PC-3 (cell line): ENCODE measurements around the gene MECR. TPM values are rescaled to one million over a fixed set of nuclear protein-coding genes. Genes with fewer than 3 reads are reported as not detected.

Experiments used
- ATAC-seq: fragments of 200-7000 bp; cut with Tn5 transposase; 2 replicates; pipeline ENCODE4 v1.9.1; 2020; ENCODE audit warnings: mild to moderate bottlenecking, moderate library complexity
- BruUV-seq: library from RNA; stranded (reverse); fragments of 400-500 nt; replicated peaks from 2 replicates; lab custom pipeline; 2021; lab: Mats Ljungman, UMichigan
- CTCF ChIA-PET: fragments of 300-600 bp; sonication (Branson Sonifier 250); formaldehyde crosslinking; loops from one replicate; lab custom pipeline; 2022; ENCODE audit warnings: antibody characterized with exemption; lab: Charles Lee
- POLR2A ChIA-PET: fragments of 300-600 bp; sonication (Branson Sonifier 250); formaldehyde crosslinking; loops from one replicate; lab custom pipeline; 2022; ENCODE audit warnings: antibody characterized with exemption; ENCODE audit not compliant: unreplicated experiment; lab: Charles Lee
- DNase-seq: peaks from one replicate; pipeline ENCODE4 v3.0.0-alpha.2; 2015
- H2AFZ ChIP-seq: fragments of 300-600 bp; sonication (generic); 2 replicates; pipeline ENCODE4 v1.6.0; 2016; ENCODE audit warnings: antibody characterized with exemption, low read length
- H3F3A ChIP-seq: fragments of 300-600 bp; sonication (generic); one replicate; pipeline ENCODE4 v1.6.0; 2017; ENCODE audit warnings: antibody characterized with exemption, low read length, control low read depth, mild to moderate bottlenecking; ENCODE audit not compliant: unreplicated experiment
- H3K27ac ChIP-seq: fragments of 300-600 bp; sonication (generic); 2 replicates; pipeline ENCODE4 v1.5.1; 2016; ENCODE audit warnings: mild to moderate bottlenecking, low read length
- H3K27me3 ChIP-seq: fragments of 300-600 bp; sonication (generic); 2 replicates; pipeline ENCODE4 v1.6.1; 2016; ENCODE audit warnings: low read length, mixed read lengths
- H3K36me3 ChIP-seq: fragments of 300-600 bp; sonication (generic); 2 replicates; pipeline ENCODE4 v1.6.1; 2016; ENCODE audit warnings: low read depth, mixed run types, low read length, mixed read lengths
- H3K4me1 ChIP-seq: fragments of 300-600 bp; sonication (generic); 2 replicates; pipeline ENCODE4 v1.5.1; 2016; ENCODE audit warnings: low read length; ENCODE audit not compliant: insufficient read depth
- H3K4me2 ChIP-seq: fragments of 300-600 bp; sonication (generic); 2 replicates; pipeline ENCODE4 v1.6.0; 2016; ENCODE audit warnings: low read length
- H3K4me3 ChIP-seq: fragments of 300-600 bp; sonication (generic); 2 replicates; pipeline ENCODE4 v1.5.1; 2016; ENCODE audit warnings: mild to moderate bottlenecking, low read length, mixed read lengths
- H3K79me2 ChIP-seq: fragments of 300-600 bp; sonication (generic); 2 replicates; pipeline ENCODE4 v1.6.1; 2017; ENCODE audit warnings: low read length, mixed read lengths
- H3K9ac ChIP-seq: fragments of 300-600 bp; sonication (generic); 2 replicates; pipeline ENCODE4 v1.6.0; 2016; ENCODE audit warnings: mild to moderate bottlenecking, low read length
- H3K9me2 ChIP-seq: fragments of 300-600 bp; sonication (generic); replicated peaks from 2 replicates; pipeline ENCODE4 v1.6.1; 2016; ENCODE audit warnings: mixed run types, low read length, mixed read lengths
- H3K9me3 ChIP-seq: fragments of 300-600 bp; sonication (generic); 2 replicates; pipeline ENCODE4 v1.6.1; 2016; ENCODE audit warnings: low read length, mixed read lengths
- H4K20me1 ChIP-seq: fragments of 300-600 bp; sonication (generic); 2 replicates; pipeline ENCODE4 v1.6.1; 2016; ENCODE audit warnings: low read length, mixed read lengths
- CTCF ChIP-seq: fragments of 300-600 bp; sonication (generic); conservative IDR thresholded peaks from 2 replicates; pipeline ENCODE4 v1.5.1; 2017; ENCODE audit warnings: antibody characterized with exemption, low read depth, mild to moderate bottlenecking, low read length
- EZH2 ChIP-seq: fragments of 300-600 bp; sonication (generic); IDR thresholded peaks from one replicate; pipeline ENCODE4 v1.6.1; 2017; ENCODE audit warnings: antibody characterized with exemption, mild to moderate bottlenecking, low read length; ENCODE audit not compliant: unreplicated experiment
- EZH2phosphoT487 ChIP-seq: fragments of 300-600 bp; sonication (generic); IDR thresholded peaks from 2 replicates; pipeline ENCODE4 v1.6.1; 2018; ENCODE audit warnings: mild to moderate bottlenecking, antibody characterized with exemption, low read length, borderline replicate concordance
- intact Hi-C: fragments of 100-400 bp; cut with micrococcal nuclease; formaldehyde crosslinking; loops from 2 replicates; pipeline ENCODE4 v1.9.0; 2023
- total RNA-seq: library from RNA; depleted of rRNA; stranded (reverse); fragments of >200 nt; gene quantifications from 2 replicates; pipeline ENCODE4 v1.2.3, GENCODE V29; 2014

The MECR gene
- total RNA-seq, 1 experiment from 2014 or later = 30.5 TPM

GRCh38 chr1:29270929-29271521 is 40.3 kb upstream of the MECR start:
- TF ChIP-seq EZH2phosphoT487 (no peak), EZH2 (no peak), CTCF (no peak)
- H3K4me1 ChIP-seq = peaks cover 19% of the 10 kb centered on the region
- TSS peak; percentile 69 for BruUV-seq
- ATAC-seq = peak; percentile 2; the same call in 1 of the 2 replicates
- H3K36me3 ChIP-seq = no peaks in the 10 kb centered on the region
- DNase-seq = no peak
- intact Hi-C loops = no loop called here
- H3K27ac ChIP-seq = peak overlapping the region; percentile 31
- ChIA-PET POLR2A (interaction anchor here (0.6 kb wide), 1 partner anchor 299 kb away, joined by 3 read pairs; no protein-coding TSS in a partner anchor), CTCF (interaction anchor here (0.5 to 0.6 kb wide), 3 partner anchors 12 to 70 kb away, joined by 3 to 11 read pairs (median 3); no protein-coding TSS in a partner anchor)
- H3K9me3 ChIP-seq = no peaks in the 10 kb centered on the region
- peak overlapping the region; percentile 71 for H3K4me2 ChIP-seq
- H4K20me1 ChIP-seq = no peaks in the 10 kb centered on the region
- no peaks in the 10 kb centered on the region for H3K27me3 ChIP-seq
- H2AFZ ChIP-seq = no peak overlapping the region
- no peaks in the 10 kb centered on the region for H3K79me2 ChIP-seq
- no peak overlapping the region; the same call in 1 of the 2 replicates for H3K4me3 ChIP-seq
- H3F3A ChIP-seq = no peaks in the 10 kb centered on the region
- H3K9me2 ChIP-seq = no peaks in the 10 kb centered on the region
- no peak overlapping the region for H3K9ac ChIP-seq

GRCh38 chr1:29269382-29269781 is 38.6 kb upstream of the MECR start:
- DNase-seq (no peak), ATAC-seq (no peak)
- intact Hi-C loops = no loop called here
- ChIA-PET CTCF (no interaction called here), POLR2A (no interaction called here)
- Histone ChIP-seq H3K9ac (no peak overlapping the region), H3K4me1 (peaks cover 26% of the 10 kb centered on the region), H3K27me3 (no peaks in the 10 kb centered on the region), H3K4me3 (no peak overlapping the region), H3K4me2 (no peak overlapping the region), H3K27ac (no peak overlapping the region), H3K9me2 (no peaks in the 10 kb centered on the region), H3F3A (no peaks in the 10 kb centered on the region), H3K79me2 (no peaks in the 10 kb centered on the region), H3K36me3 (no peaks in the 10 kb centered on the region), H4K20me1 (no peaks in the 10 kb centered on the region), H2AFZ (no peak overlapping the region), H3K9me3 (no peaks in the 10 kb centered on the region)
- TF ChIP-seq EZH2 (no peak), EZH2phosphoT487 (no peak), CTCF (no peak)
- no TSS peak for BruUV-seq
